H9 (cell line): ENCODE data around the gene GMNC. TPM values are rescaled to one million over a fixed set of nuclear protein-coding genes. Genes with fewer than 3 reads are reported as not detected.

Source experiments
- DNase-seq: peaks from one replicate; pipeline ENCODE4 v3.0.0-alpha.2; 2017
- H2AFZ ChIP-seq: one replicate; pipeline ENCODE4 v1.6.1; 2013; ENCODE audit warnings: mild to moderate bottlenecking, low read length, control low read depth, moderate library complexity
- H2AK5ac ChIP-seq: 2 replicates; pipeline ENCODE4 v1.6.1; 2013; ENCODE audit warnings: low read length, control low read depth, mixed read lengths; ENCODE audit not compliant: insufficient read length
- H2BK120ac ChIP-seq: one replicate; pipeline ENCODE4 v1.6.1; 2013; ENCODE audit warnings: low read depth, mild to moderate bottlenecking, low read length, control low read depth, inconsistent platforms; ENCODE audit not compliant: poor library complexity, severe bottlenecking
- H2BK12ac ChIP-seq: 2 replicates; pipeline ENCODE4 v1.6.1; 2013; ENCODE audit warnings: low read length, control low read depth, mixed read lengths, low read depth; ENCODE audit not compliant: insufficient read length
- H2BK15ac ChIP-seq: 2 replicates; pipeline ENCODE4 v1.6.1; 2013; ENCODE audit warnings: low read depth, low read length, control low read depth
- H2BK20ac ChIP-seq: one replicate; pipeline ENCODE4 v1.6.1; 2013; ENCODE audit warnings: low read depth, mild to moderate bottlenecking, low read length, control low read depth, inconsistent platforms; ENCODE audit not compliant: poor library complexity, severe bottlenecking
- H2BK5ac ChIP-seq: 2 replicates; pipeline ENCODE4 v1.6.1; 2013; ENCODE audit warnings: low read length, control low read depth, mixed read lengths; ENCODE audit not compliant: insufficient read length
- H3K14ac ChIP-seq: 2 replicates; pipeline ENCODE4 v1.6.1; 2013; ENCODE audit warnings: low read length, control low read depth; ENCODE audit not compliant: insufficient read depth
- H3K18ac ChIP-seq: 2 replicates; pipeline ENCODE4 v1.6.1; 2013; ENCODE audit warnings: low read depth, mild to moderate bottlenecking, mixed read lengths, low read length, control low read depth; ENCODE audit not compliant: insufficient read length
- H3K23ac ChIP-seq: 2 replicates; pipeline ENCODE4 v1.6.1; 2013; ENCODE audit warnings: low read length, control low read depth, mixed read lengths, low read depth; ENCODE audit not compliant: insufficient read length
- H3K23me2 ChIP-seq: 2 replicates; pipeline ENCODE4 v1.6.1; 2013; ENCODE audit warnings: low read depth, mild to moderate bottlenecking, mixed read lengths, low read length, control low read depth; ENCODE audit not compliant: insufficient read length, poor library complexity, severe bottlenecking
- H3K27ac ChIP-seq: 2 replicates; pipeline ENCODE4 v1.5.1; 2013; ENCODE audit warnings: low read length, control low read depth, mixed read lengths, low read depth; ENCODE audit not compliant: insufficient read length
- H3K27me3 ChIP-seq: 2 replicates; pipeline ENCODE4 v1.6.1; 2013; ENCODE audit warnings: low read length, control low read depth, inconsistent platforms; ENCODE audit not compliant: insufficient read depth
- H3K4ac ChIP-seq: 2 replicates; pipeline ENCODE4 v1.6.1; 2013; ENCODE audit warnings: low read depth, mild to moderate bottlenecking, control low read depth, inconsistent platforms, low read length, moderate library complexity
- H3K4me1 ChIP-seq: 2 replicates; pipeline ENCODE4 v1.6.1; 2013; ENCODE audit warnings: low read length, control low read depth, inconsistent platforms; ENCODE audit not compliant: insufficient read depth
- H3K4me2 ChIP-seq: 2 replicates; pipeline ENCODE4 v1.6.1; 2013; ENCODE audit warnings: low read length, control low read depth, mixed read lengths; ENCODE audit not compliant: insufficient read length, insufficient read depth
- H3K56ac ChIP-seq: 2 replicates; pipeline ENCODE4 v1.6.1; 2013; ENCODE audit warnings: low read depth, mild to moderate bottlenecking, mixed read lengths, low read length, control low read depth; ENCODE audit not compliant: insufficient read length
- H3K79me1 ChIP-seq: 2 replicates; pipeline ENCODE4 v1.6.1; 2013; ENCODE audit warnings: low read depth, mild to moderate bottlenecking, moderate library complexity, low read length, control low read depth, inconsistent platforms; ENCODE audit not compliant: insufficient read depth, poor library complexity, severe bottlenecking
- H3K79me2 ChIP-seq: 2 replicates; pipeline ENCODE4 v1.6.1; 2013; ENCODE audit warnings: low read length, control low read depth, inconsistent platforms; ENCODE audit not compliant: insufficient read depth
- H3K9ac ChIP-seq: 2 replicates; pipeline ENCODE4 v1.6.1; 2013; ENCODE audit warnings: low read length, control low read depth, mixed read lengths; ENCODE audit not compliant: insufficient read length; ENCODE audit errors: extremely low read depth
- H3K9me3 ChIP-seq: one replicate; pipeline ENCODE4 v1.6.1; 2013; ENCODE audit warnings: low read depth, low read length, inconsistent platforms; ENCODE audit not compliant: control insufficient read depth
- H3T11ph ChIP-seq: one replicate; pipeline ENCODE4 v1.6.1; 2013; ENCODE audit warnings: mild to moderate bottlenecking, low read length, control low read depth, inconsistent platforms
- H4K20me1 ChIP-seq: one replicate; pipeline ENCODE4 v1.6.1; 2013; ENCODE audit not compliant: control insufficient read depth, insufficient read length, insufficient read depth
- H4K5ac ChIP-seq: 2 replicates; pipeline ENCODE4 v1.6.1; 2013; ENCODE audit warnings: low read depth, mild to moderate bottlenecking, mixed read lengths, low read length, control low read depth; ENCODE audit not compliant: insufficient read length
- H4K8ac ChIP-seq: replicated peaks from 2 replicates; pipeline ENCODE4 v1.6.1; 2013; ENCODE audit warnings: low read length, control low read depth, mixed read lengths, low read depth; ENCODE audit not compliant: insufficient read length
- H4K91ac ChIP-seq: 2 replicates; pipeline ENCODE4 v1.6.1; 2013; ENCODE audit warnings: low read depth, mild to moderate bottlenecking, moderate library complexity, mixed read lengths, low read length, control low read depth; ENCODE audit not compliant: insufficient read length
- H3K27ac Mint-ChIP-seq, 3 experiments: 2 replicates in 2 of 3; 3 replicates in 1 of 3; pipeline ENCODE4 v1.8.0; 2020 to 2021; ENCODE audit warnings: mixed read lengths in 3 of 3, mild to moderate bottlenecking in 1 of 3, moderate library complexity in 1 of 3
- H3K27me3 Mint-ChIP-seq: 2 replicates; pipeline ENCODE4 v1.8.0; 2021; ENCODE audit warnings: low read depth, mild to moderate bottlenecking, moderate library complexity, mixed read lengths
- H3K36me3 Mint-ChIP-seq, 3 experiments: 2 replicates in 2 of 3; 3 replicates in 1 of 3; pipeline ENCODE4 v1.8.0; 2020 to 2021; ENCODE audit warnings: low read depth in 3 of 3, mixed read lengths in 3 of 3; ENCODE audit not compliant: insufficient read depth in 1 of 3
- H3K4me1 Mint-ChIP-seq, 2 experiments: 2 replicates each; pipeline ENCODE4 v1.8.0; 2020; ENCODE audit warnings: mixed read lengths in 2 of 2
- H3K4me3 Mint-ChIP-seq, 2 experiments: 2 replicates in 1 of 2; 3 replicates in 1 of 2; pipeline ENCODE4 v1.8.0; 2020 to 2021; ENCODE audit warnings: mild to moderate bottlenecking in 2 of 2, mixed read lengths in 2 of 2, moderate library complexity in 1 of 2
- H3K9me3 Mint-ChIP-seq, 2 experiments: 2 replicates in 1 of 2; 3 replicates in 1 of 2; pipeline ENCODE4 v1.8.0; 2020; ENCODE audit warnings: mild to moderate bottlenecking in 2 of 2, mixed read lengths in 2 of 2, moderate library complexity in 1 of 2
- WGBS: extraction: QIAGEN DNeasy Blood & Tissue Kit; methylation state at CpG from one replicate; pipeline ENCODE4 v1.1.7; 2013; ENCODE audit warnings: missing lambda C conversion rate, low lambda C conversion rate, mixed read lengths; ENCODE audit not compliant: insufficient read length; ENCODE audit errors: extremely low coverage; 5-methylcytosine and 5-hydroxymethylcytosine counted together
- total RNA-seq: library from RNA; stranded (reverse); gene quantifications from 2 replicates; pipeline ENCODE4 v1.2.1, GENCODE V29; 2021
- TF ChIP-seq, protein P1 (sequence below): fragments of 200-600 bp; sonication (generic); conservative IDR thresholded peaks from 3 replicates; pipeline ENCODE4 v1.8.0; 2021; ENCODE audit warnings: antibody characterized with exemption, mild to moderate bottlenecking

GMNC gene
- total RNA-seq, 1 experiment from 2014 or later = not detected

DNA sequence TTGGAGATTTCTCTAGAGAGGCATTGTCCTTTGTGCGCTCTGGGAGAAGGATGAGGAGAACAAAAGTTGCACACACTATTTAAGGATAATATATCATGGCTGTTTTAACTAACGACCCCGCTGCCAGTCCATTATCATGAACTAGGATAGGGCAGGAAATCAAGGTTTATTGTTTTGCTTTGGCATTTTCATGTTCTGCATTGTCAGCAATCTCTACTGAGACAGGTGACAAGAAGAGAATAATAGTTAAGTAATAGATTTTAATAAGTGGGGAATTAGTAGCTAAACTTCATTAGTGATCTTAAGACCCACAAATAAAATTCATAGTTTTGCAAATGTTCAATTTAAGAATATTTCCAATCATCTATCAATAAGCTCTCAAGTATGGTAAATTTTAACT is 20.6 kb upstream of the GMNC start:
- Histone ChIP-seq H3K14ac (no peak overlapping the region), H3K79me1 (no peaks in the 10 kb centered on the region), H4K8ac (no peak overlapping the region), H3K4ac (no peak overlapping the region), H4K20me1 (no peaks in the 10 kb centered on the region), H3K27me3 (no peaks in the 10 kb centered on the region), H2BK12ac (no peak overlapping the region), H3K4me1 (no peaks in the 10 kb centered on the region), H3K27ac (no peak overlapping the region), H3K9me3 (no peaks in the 10 kb centered on the region), H2BK5ac (no peak overlapping the region), H3K18ac (no peak overlapping the region), H4K91ac (no peak overlapping the region), H3K9ac (no peak overlapping the region), H2BK20ac (no peak overlapping the region), H3K23me2 (no peaks in the 10 kb centered on the region), H3T11ph (no peak overlapping the region), H3K23ac (no peak overlapping the region), H2AFZ (no peak overlapping the region), H2BK15ac (no peak overlapping the region), H2BK120ac (no peak overlapping the region), H3K79me2 (no peaks in the 10 kb centered on the region), H4K5ac (no peak overlapping the region), H3K56ac (no peak overlapping the region), H3K4me2 (no peak overlapping the region), H2AK5ac (no peak overlapping the region)
- no peaks in the 10 kb centered on the region for H3K9me3 Mint-ChIP-seq
- H3K27me3 Mint-ChIP-seq = no peaks in the 10 kb centered on the region
- no peak overlapping the region for H3K4me3 Mint-ChIP-seq
- H3K27ac Mint-ChIP-seq = no peak overlapping the region
- H3K4me1 Mint-ChIP-seq = no peaks in the 10 kb centered on the region
- no peaks in the 10 kb centered on the region for H3K36me3 Mint-ChIP-seq
- DNase-seq = no peak
- TF ChIP-seq, protein P1, sequence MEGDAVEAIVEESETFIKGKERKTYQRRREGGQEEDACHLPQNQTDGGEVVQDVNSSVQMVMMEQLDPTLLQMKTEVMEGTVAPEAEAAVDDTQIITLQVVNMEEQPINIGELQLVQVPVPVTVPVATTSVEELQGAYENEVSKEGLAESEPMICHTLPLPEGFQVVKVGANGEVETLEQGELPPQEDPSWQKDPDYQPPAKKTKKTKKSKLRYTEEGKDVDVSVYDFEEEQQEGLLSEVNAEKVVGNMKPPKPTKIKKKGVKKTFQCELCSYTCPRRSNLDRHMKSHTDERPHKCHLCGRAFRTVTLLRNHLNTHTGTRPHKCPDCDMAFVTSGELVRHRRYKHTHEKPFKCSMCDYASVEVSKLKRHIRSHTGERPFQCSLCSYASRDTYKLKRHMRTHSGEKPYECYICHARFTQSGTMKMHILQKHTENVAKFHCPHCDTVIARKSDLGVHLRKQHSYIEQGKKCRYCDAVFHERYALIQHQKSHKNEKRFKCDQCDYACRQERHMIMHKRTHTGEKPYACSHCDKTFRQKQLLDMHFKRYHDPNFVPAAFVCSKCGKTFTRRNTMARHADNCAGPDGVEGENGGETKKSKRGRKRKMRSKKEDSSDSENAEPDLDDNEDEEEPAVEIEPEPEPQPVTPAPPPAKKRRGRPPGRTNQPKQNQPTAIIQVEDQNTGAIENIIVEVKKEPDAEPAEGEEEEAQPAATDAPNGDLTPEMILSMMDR = no peak
- WGBS = no CpG with 5 or more reads among the region's 3 CpGs
